GM23248 (cell line): ENCODE data around the gene LCE6A. TPM values are rescaled to one million over a fixed set of nuclear protein-coding genes. Genes with fewer than 3 reads are reported as not detected.

ENCODE experiments used
- DNase-seq: peaks from one replicate; pipeline ENCODE4 v3.0.0-alpha.2; 2015
- H2AFZ ChIP-seq: fragments of 200-600 bp; sonication (generic); 2 replicates; pipeline ENCODE4 v1.6.1; 2016; ENCODE audit warnings: antibody characterized with exemption
- H3F3A ChIP-seq: fragments of 200-600 bp; sonication (generic); 2 replicates; pipeline ENCODE4 v1.6.1; 2016; ENCODE audit warnings: mild to moderate bottlenecking, antibody characterized with exemption, mixed run types; ENCODE audit not compliant: insufficient read depth
- H3K27ac ChIP-seq: fragments of 200-600 bp; sonication (generic); 2 replicates; pipeline ENCODE4 v1.5.1; 2016; ENCODE audit warnings: mild to moderate bottlenecking
- H3K27me3 ChIP-seq: fragments of 200-600 bp; sonication (generic); replicated peaks from 2 replicates; pipeline ENCODE4 v1.6.1; 2016; ENCODE audit warnings: mild to moderate bottlenecking; ENCODE audit not compliant: insufficient read depth
- H3K36me3 ChIP-seq: fragments of 200-600 bp; sonication (generic); 2 replicates; pipeline ENCODE4 v1.6.1; 2016; ENCODE audit warnings: low read depth, mild to moderate bottlenecking
- H3K4me1 ChIP-seq: fragments of 200-600 bp; sonication (generic); 2 replicates; pipeline ENCODE4 v1.6.1; 2016; ENCODE audit warnings: mild to moderate bottlenecking; ENCODE audit not compliant: insufficient read depth
- H3K4me2 ChIP-seq: fragments of 200-600 bp; sonication (generic); one replicate; pipeline ENCODE4 v1.6.1; 2016; ENCODE audit warnings: mild to moderate bottlenecking; ENCODE audit not compliant: unreplicated experiment
- H3K4me3 ChIP-seq: fragments of 200-600 bp; sonication (generic); 2 replicates; pipeline ENCODE4 v1.5.1; 2016; ENCODE audit warnings: mild to moderate bottlenecking
- H3K79me2 ChIP-seq: fragments of 200-600 bp; sonication (generic); 2 replicates; pipeline ENCODE4 v1.6.1; 2016; ENCODE audit warnings: mild to moderate bottlenecking; ENCODE audit not compliant: insufficient read depth
- H3K9ac ChIP-seq: fragments of 200-600 bp; sonication (generic); 2 replicates; pipeline ENCODE4 v1.6.1; 2016; ENCODE audit warnings: mild to moderate bottlenecking
- H3K9me2 ChIP-seq: fragments of 200-600 bp; sonication (generic); 2 replicates; pipeline ENCODE4 v1.6.1; 2016; ENCODE audit warnings: mixed run types, mild to moderate bottlenecking, moderate library complexity; ENCODE audit not compliant: insufficient read depth
- H3K9me3 ChIP-seq: fragments of 200-600 bp; sonication (generic); one replicate; pipeline ENCODE4 v1.6.1; 2017; ENCODE audit warnings: low read depth
- H4K20me1 ChIP-seq: fragments of 200-600 bp; sonication (generic); 2 replicates; pipeline ENCODE4 v1.6.0; 2016; ENCODE audit not compliant: insufficient read depth
- EZH2 ChIP-seq: fragments of 200-600 bp; sonication (generic); IDR thresholded peaks from 2 replicates; pipeline ENCODE4 v1.6.1; 2018; ENCODE audit warnings: antibody characterized with exemption, mild to moderate bottlenecking; ENCODE audit not compliant: insufficient read depth, poor library complexity, severe bottlenecking
- EZH2phosphoT487 ChIP-seq: fragments of 200-600 bp; sonication (generic); IDR thresholded peaks from 2 replicates; pipeline ENCODE4 v1.6.1; 2018; ENCODE audit warnings: antibody characterized with exemption, moderate library complexity, mild to moderate bottlenecking, low read depth; ENCODE audit not compliant: insufficient read depth
- WGBS, 2 experiments: methylation state at CpG; one replicate each; pipeline ENCODE4 v1.1.6; 2015 to 2017; ENCODE audit warnings: low lambda C conversion rate in 2 of 2, low coverage in 1 of 2; ENCODE audit errors: missing lambda C conversion rate in 2 of 2; 5-methylcytosine and 5-hydroxymethylcytosine counted together
- in situ Hi-C: fragments of 300-500 bp; cut with MboI; formaldehyde crosslinking; loops from 2 replicates; pipeline ENCODE4 v1.15.0; 2020
- polyA plus RNA-seq: library from polyadenylated mRNA; unstranded; fragments of >200 nt; fragmentation: Nextera tagmentation; extraction: Ambion mirVana; gene quantifications from 2 replicates; pipeline ENCODE4 v1.2.1, GENCODE V29; 2016
- total RNA-seq: library from RNA; depleted of rRNA; stranded (reverse); fragments of >200 nt; shearing (Covaris generic); gene quantifications from 2 replicates; pipeline ENCODE4 v1.2.3, GENCODE V29; 2014

Gene LCE6A
- total and polyA plus RNA-seq, 2 experiments from 2014 or later: not detected

DNA sequence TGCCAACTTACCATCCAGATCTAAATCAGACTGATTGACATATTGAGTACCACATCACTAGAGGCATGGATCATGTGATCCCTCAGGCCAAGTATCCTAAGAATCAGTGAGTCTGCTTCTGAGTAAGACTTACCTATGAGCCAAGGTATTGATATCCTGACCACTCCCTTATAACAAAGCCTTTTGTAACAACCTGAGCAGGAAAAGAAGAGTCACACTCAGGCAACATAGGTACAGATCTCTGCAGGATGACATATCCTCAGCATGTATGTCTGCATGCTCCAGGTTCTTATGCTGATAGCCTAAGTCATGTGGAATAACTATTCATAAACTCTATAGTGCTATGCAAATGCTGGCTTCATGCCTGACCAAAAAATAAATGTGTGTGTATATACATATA, 17.7 kb upstream of the LCE6A start:
- TF ChIP-seq EZH2phosphoT487 (no peak), EZH2 (no peak)
- Histone ChIP-seq H3K9me3 (no peaks in the 10 kb centered on the region), H4K20me1 (no peaks in the 10 kb centered on the region)

GRCh38 chr1:152827173-152827572, 15.5 kb upstream of the LCE6A start, which contains the start of gene LCE1A:
TSS of gene LCE1A (plus strand) at chr1:152827473. CDS start at chr1:152827473, 0 bp downstream.
- in situ Hi-C loops: no loop called here
- 28 to 63% methylated on average over 2 of the region's 2 CpGs for WGBS, 2 experiments
- Histone ChIP-seq H3F3A (no peaks in the 10 kb centered on the region), H3K36me3 (no peaks in the 10 kb centered on the region), H3K4me1 (no peaks in the 10 kb centered on the region), H3K4me2 (no peak within 1 kb of the TSS), H3K27ac (no peak within 1 kb of the TSS), H3K9ac (no peak within 1 kb of the TSS), H3K9me2 (no peaks in the 10 kb centered on the region), H3K9me3 (no peaks in the 10 kb centered on the region), H3K4me3 (no peak within 1 kb of the TSS), H2AFZ (no peak within 1 kb of the TSS), H3K79me2 (no peaks in the 10 kb centered on the region), H4K20me1 (no peaks in the 10 kb centered on the region), H3K27me3 (peaks cover 11% of the 10 kb centered on the region)
- TF ChIP-seq EZH2phosphoT487 (no peak), EZH2 (no peak)
- DNase-seq: no peak

More for the DNA sequence above, 17.7 kb upstream of the LCE6A start:
- no peak for DNase-seq
- in situ Hi-C loops: no loop called here
- Histone ChIP-seq H2AFZ (no peak overlapping the region), H3K36me3 (no peaks in the 10 kb centered on the region), H3K4me2 (no peak overlapping the region), H3K27ac (no peak overlapping the region), H3K9ac (no peak overlapping the region), H3K4me3 (no peak overlapping the region), H3K27me3 (peaks cover 12% of the 10 kb centered on the region), H3K9me2 (no peaks in the 10 kb centered on the region), H3F3A (no peaks in the 10 kb centered on the region), H3K79me2 (no peaks in the 10 kb centered on the region), H3K4me1 (no peaks in the 10 kb centered on the region)

GRCh38 chr1:152836870-152837269, 5.8 kb upstream of the LCE6A start:
- no peaks in the 10 kb centered on the region for H3K9me2 ChIP-seq
- no peak overlapping the region for H3K27ac ChIP-seq
- H3K9ac ChIP-seq: no peak overlapping the region
- no peak overlapping the region for H3K4me2 ChIP-seq
- WGBS, 2 experiments: 8 to 9% methylated on average over 2 of the region's 2 CpGs
- H3K36me3 ChIP-seq: no peaks in the 10 kb centered on the region
- H4K20me1 ChIP-seq: no peaks in the 10 kb centered on the region
- no peak overlapping the region for H3K4me3 ChIP-seq
- no peaks in the 10 kb centered on the region for H3K9me3 ChIP-seq
- TF ChIP-seq EZH2 (no peak), EZH2phosphoT487 (no peak)
- H3K4me1 ChIP-seq: no peaks in the 10 kb centered on the region
- H2AFZ ChIP-seq: no peak overlapping the region
- H3K27me3 ChIP-seq: 0 out of 2 replicates have a peak, but pooled peaks cover 13% of the 10 kb centered on the region
- peak; percentile 56 for DNase-seq
- H3F3A ChIP-seq: no peaks in the 10 kb centered on the region
- in situ Hi-C loops: no loop called here
- H3K79me2 ChIP-seq: no peaks in the 10 kb centered on the region

DNA sequence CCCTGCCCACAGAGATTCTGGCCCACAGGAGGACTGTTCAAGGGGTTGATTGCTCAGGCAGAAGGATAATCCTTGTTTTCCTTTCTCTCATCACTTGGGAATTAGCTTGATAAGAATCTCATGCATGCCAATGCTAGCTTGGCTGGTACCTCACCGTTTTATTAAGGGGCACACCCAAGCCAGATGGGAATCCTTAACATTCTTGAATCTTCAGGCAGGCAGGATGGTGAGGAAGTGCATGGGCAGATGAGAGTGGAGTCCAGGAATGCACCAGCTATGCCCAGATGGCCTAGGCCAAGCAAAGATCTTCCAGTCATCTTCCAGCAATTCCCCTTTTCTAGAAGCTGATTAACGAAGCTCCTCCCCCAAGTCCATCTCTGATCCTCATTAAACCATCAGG, 13.0 kb downstream of the LCE6A start:
- Histone ChIP-seq H4K20me1 (no peaks in the 10 kb centered on the region), H3K4me3 (no peak overlapping the region), H3K9me2 (no peaks in the 10 kb centered on the region), H3F3A (no peaks in the 10 kb centered on the region), H2AFZ (no peak overlapping the region), H3K4me1 (peaks cover 11% of the 10 kb centered on the region), H3K9ac (no peak overlapping the region), H3K4me2 (no peak overlapping the region), H3K27me3 (no peaks in the 10 kb centered on the region), H3K79me2 (no peaks in the 10 kb centered on the region), H3K36me3 (no peaks in the 10 kb centered on the region), H3K9me3 (no peaks in the 10 kb centered on the region), H3K27ac (no peak overlapping the region)
- in situ Hi-C loops: no loop called here
- TF ChIP-seq EZH2: no peak
- TF ChIP-seq EZH2phosphoT487: no peak
- DNase-seq: peak; percentile 37
- 5 to 6% methylated on average over 2 of the region's 2 CpGs for WGBS, 2 experiments

DNA sequence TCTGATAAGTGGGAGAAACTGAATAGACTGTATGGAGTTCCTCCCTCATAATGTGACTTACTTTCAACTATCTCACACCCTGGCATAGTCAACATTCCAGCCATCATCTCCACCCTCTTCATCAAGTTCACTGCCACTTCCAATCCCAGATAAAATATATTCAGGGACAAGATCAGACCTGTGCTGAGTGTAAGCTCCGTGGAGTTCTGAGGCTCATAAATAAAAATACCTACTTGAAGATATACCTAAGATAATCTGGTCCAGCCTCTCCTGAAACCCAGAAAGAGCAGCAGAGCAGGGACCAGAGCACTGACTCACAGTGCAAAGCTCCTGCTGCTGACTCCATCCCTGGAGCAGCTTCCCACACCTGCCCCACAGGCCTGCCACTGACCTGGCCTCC, 15.4 kb downstream of the LCE6A start:
- H3K4me2 ChIP-seq: no peak overlapping the region
- H3K36me3 ChIP-seq: no peaks in the 10 kb centered on the region
- H3K27ac ChIP-seq: no peak overlapping the region
- no peak overlapping the region for H2AFZ ChIP-seq
- in situ Hi-C loops: no loop called here
- H3K9me3 ChIP-seq: no peaks in the 10 kb centered on the region
- no peak overlapping the region for H3K9ac ChIP-seq
- no peak for DNase-seq
- no peaks in the 10 kb centered on the region for H3K27me3 ChIP-seq
- H4K20me1 ChIP-seq: no peaks in the 10 kb centered on the region
- no peaks in the 10 kb centered on the region for H3F3A ChIP-seq
- peaks cover 11% of the 10 kb centered on the region for H3K4me1 ChIP-seq
- H3K9me2 ChIP-seq: no peaks in the 10 kb centered on the region
- WGBS, 2 experiments: 25 to 29% methylated on average over 1 of the region's 1 CpG
- TF ChIP-seq EZH2 (no peak), EZH2phosphoT487 (no peak)
- no peaks in the 10 kb centered on the region for H3K79me2 ChIP-seq
- H3K4me3 ChIP-seq: no peak overlapping the region
